Right renal pelvis (tissue), 4 donors: ENCODE results near the gene RAVER1. TPM values are rescaled to one million over a fixed set of nuclear protein-coding genes. Genes with fewer than 3 reads are reported as not detected.
"Not testable (repeated sequence)": the region's sequence is repeated elsewhere in the genome, so short reads cannot be mapped to it uniquely, and the experiment has no call there.

Source experiments
- DNase-seq, 4 donors: peaks; one replicate each; pipeline ENCODE4 v3.0.0-alpha.2; 2013; ENCODE audit warnings: low read depth in 4 of 4, low spot score in 3 of 4, missing footprints in 1 of 4
- polyA plus RNA-seq, 4 donors: library from polyadenylated mRNA; unstranded; fragments of 120-200 nt; gene quantifications; one replicate each; pipeline ENCODE4 v1.2.1, GENCODE V29; 2013; ENCODE audit not compliant: insufficient read length in 4 of 4

Gene RAVER1
- polyA plus RNA-seq, 4 donors, result 27.3 to 40.6 (median 31.2) TPM

GRCh38 chr19:10344780-10345179 is 11.5 kb upstream of the RAVER1 start:
- DNase-seq, result no peak

GRCh38 chr19:10343495-10343894 is 10.2 kb upstream of the RAVER1 start:
- no peak for DNase-seq

- no peak for DNase-seq
Observed at GRCh38 chr19:10339977-10340376, 6.6 kb upstream of the RAVER1 start.

DNA sequence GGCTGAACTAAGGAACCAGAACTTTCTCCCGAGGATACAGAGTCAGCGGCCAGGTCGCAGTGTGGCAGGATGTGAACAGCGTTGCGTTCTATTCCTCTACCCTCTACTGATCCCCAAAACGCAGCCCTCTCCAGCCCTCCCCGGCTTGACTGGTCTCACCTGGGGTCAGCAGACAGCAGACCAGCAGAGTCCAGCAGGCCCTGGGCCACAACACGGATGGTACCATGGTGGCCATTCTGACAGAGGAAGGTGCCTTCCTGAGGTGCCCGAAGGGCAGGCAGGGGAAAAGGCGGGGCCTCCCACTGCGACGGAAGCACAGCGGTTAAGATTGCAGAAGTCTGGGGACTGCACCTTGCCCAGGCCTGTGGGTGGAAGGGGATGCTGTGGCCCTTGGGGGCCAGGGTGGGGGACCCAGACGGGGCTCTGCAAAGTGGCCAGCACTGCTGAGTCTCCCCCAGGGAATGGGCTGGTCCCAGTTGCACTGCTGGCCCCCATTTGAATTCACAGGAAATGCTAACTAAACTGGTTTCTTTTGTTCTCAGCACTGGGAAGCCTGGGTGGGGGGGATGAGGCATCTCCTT is 6.1 kb upstream of the RAVER1 start, which contains the start of gene ICAM3:
ICAM3 (minus strand) TSS at position 245 of the 581 bp plus-strand sequence; CDS start at position 235, 10 bp downstream.
- no peak for DNase-seq

DNA sequence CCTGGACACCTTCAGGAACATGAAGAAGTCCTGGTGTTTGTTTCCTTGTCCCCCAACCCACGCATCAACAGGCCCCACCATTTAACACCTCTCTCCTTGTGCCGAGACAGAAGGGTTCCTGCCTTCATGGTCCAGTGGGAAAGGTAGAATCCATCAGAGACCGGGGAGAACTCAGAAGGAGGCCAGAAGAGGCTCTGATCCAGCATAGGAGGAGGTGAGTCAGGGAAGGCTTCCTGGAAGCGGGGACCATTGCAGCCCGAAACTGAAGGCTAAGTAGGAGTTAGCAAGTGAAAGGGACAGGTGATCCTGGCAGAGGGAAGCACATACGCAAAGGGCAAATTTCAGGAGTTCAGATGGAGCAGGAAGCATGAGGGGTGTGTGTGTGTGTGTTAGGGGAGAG is 5.6 kb upstream of the RAVER1 start:
- no peak for DNase-seq

DNA sequence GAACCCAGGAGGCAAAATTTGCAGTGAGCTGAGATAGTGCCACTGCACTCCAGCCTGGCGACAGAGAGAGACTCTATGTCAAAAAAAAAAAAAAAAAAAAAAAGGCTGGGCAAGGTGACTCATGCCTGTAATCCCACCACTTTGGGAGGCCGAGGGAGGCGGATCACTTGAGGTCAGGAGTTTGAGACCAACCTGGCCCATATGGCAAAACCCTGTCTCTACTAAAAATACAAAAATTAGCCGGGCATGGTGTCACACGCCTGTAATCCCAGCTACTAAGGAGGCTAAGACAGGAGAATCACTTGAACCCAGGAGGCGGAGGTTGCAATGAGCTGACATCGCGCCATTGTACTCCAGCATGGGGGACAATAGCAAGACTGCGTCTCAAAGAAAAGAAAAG is 3.4 kb upstream of the RAVER1 start:
- not testable (repeated sequence) for DNase-seq

- DNase-seq, result no peak
Observed at GRCh38 chr19:10335352-10335985, 2.1 kb upstream of the RAVER1 start.

- peak; percentile 76 to 81 (median 76) for DNase-seq
Observed at GRCh38 chr19:10334588-10335351, 1.4 kb upstream of the RAVER1 start.

DNA sequence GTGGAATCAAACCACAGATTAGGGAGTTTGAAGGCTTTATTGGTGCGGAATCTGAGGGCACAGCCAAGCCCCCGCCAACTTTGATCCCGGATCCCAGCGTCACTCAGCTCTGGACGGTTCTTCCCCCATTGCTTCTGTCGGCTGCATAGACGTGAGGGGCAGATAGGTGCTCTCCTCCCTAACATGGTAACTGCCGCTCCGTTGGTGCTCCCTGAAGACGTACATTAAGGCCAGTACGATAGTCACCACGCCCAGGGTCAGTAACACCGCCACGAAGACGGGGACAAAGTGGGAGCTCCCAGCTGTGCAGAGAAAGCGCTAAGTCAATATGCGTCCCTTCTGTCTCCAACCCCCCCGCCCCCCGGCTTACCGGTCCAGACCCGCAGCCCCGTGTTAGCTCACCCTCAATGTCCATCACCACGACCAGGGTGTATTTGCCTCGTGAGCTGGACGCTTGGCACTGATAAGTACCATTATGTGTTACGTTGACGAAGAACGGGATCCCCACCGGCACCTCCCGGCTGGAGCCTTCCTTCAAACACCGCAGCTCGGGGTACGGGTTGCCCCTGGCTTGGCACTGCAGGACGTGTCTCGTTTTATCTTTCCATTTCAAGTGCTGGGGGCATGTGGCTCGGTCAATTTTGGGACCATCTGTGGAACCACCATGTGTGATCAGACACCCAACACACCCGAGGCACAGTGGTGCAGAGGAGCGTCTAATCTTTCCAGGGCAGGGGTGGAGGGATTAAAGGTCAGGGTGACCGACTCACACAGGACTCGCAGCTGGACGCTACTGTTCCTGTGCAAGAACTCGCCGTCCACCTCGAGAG is 644 bp upstream of the RAVER1 start:
- DNase-seq, result no peak

DNA sequence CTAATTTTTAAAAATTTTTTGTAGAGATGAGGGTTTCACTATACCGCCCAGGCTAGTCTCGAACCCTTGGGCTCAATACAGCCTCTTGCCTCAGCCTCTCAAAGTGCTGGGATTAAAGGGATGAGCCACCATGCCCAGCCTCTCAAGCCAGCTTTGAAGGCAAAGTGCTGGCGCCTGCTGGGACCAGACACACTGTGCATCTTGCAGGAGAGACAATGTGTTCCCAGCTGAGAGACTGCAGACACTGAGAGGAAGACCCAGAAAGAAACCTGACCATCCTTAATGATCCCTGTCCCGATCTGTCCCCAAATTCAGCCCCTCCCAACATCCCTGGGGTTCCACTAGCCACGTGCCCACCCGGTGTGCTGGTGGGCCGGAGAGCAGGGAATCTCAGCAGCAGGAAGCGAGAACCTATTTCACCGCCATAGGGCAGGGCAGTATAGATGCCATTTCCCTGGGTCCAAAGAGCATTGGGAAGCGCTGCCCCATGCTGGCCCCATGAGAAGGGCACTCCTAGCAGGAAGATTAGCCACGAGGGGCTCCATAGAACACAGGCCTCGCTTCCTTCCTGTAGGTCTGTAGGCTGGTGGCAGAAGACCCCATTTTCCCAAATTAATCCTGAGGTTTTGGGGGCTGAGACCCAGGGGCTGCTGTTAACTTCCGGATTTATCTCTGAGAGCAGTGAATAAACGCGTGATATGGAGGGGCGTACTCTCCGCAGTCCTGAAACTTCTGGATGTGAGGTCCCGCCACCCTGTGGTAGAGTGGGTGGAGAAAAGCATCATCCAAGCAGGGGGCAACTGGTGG is 968 bp downstream of the RAVER1 start:
- no peak for DNase-seq

DNA sequence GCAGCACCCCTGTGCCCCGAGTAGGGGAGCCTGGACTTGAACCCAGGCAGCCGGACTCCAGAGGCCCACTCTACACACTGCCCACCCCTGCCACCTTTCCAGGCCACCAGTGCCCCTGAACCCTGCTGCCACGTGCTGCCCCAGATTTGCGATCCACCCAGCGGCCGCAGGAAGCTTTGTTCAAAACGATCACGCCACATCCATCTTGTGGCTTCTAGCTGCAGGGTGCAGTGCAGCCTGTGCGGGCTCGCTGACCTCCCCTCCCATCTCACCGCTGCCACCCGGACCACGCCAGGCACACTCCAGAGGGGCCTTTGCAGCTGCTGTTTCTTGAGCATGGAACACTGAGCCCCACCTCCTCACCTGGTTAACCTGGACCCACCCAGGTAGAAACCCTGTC is 3.8 kb downstream of the RAVER1 start:
- DNase-seq, result no peak

DNA sequence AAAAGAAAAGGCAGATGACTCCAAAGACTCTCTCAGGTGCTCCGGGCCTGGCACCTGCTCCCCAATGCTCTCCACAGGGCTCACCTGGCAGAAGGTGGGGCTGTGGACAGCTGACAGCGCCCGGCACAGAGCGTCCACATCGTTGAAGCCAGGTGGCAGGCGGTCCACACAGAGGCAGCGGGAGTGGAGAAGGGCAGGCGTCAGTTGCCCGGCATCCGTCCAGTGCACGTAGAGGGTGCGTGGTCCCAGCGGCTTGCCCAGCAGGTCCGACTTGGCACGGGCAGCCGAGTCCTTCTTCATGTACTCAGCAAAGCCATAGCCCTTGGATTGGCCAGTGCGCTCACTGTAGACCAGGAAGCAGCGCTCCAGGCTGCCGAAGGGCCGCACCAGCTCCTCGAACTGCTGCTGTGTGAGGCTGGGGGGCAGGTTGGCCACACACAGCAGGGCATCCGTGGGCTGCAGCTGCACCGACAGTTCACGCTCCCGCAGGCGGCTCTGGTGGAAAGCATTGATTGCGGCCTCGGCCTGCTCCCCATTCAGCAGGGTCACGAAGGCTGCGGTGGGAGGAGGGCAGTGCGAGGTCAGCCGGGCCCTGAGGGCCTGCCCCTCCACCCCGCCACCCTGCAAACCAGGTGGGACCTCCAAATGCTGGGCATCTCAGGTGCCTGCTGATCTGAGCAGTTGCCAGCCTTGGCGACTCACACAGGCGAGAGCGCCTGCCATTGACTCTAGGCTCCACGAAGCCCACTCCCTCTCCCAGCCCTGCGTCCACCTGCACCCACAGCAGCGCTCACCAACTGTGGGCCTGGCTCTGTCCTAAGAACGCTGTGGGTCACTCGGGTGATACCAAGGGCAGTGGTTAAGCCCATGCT is 4.5 kb downstream of the RAVER1 start:
- no peak for DNase-seq

- DNase-seq, result no peak
Observed at GRCh38 chr19:10327793-10328192, 5.5 kb downstream of the RAVER1 start.

DNA sequence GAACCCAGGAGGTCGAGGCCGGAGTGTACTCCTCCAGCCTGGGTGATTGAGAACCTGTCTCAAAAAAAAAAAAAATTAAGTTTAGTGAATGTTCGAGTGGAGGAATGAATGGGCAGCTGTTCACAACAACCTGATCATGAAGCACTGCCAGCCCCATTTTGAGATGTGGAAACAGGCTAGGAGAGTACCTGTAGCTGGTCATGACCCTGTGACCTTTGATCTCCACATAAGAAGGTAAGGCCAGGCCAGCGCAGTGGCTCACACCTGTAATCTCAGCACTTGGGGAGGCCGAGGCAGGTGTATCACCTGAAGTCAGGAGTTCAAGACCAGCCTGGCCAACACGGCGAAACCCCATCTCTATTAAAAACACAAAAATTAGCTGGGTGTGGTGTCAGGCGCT is 7.6 kb downstream of the RAVER1 start:
- DNase-seq, result no peak

DNA sequence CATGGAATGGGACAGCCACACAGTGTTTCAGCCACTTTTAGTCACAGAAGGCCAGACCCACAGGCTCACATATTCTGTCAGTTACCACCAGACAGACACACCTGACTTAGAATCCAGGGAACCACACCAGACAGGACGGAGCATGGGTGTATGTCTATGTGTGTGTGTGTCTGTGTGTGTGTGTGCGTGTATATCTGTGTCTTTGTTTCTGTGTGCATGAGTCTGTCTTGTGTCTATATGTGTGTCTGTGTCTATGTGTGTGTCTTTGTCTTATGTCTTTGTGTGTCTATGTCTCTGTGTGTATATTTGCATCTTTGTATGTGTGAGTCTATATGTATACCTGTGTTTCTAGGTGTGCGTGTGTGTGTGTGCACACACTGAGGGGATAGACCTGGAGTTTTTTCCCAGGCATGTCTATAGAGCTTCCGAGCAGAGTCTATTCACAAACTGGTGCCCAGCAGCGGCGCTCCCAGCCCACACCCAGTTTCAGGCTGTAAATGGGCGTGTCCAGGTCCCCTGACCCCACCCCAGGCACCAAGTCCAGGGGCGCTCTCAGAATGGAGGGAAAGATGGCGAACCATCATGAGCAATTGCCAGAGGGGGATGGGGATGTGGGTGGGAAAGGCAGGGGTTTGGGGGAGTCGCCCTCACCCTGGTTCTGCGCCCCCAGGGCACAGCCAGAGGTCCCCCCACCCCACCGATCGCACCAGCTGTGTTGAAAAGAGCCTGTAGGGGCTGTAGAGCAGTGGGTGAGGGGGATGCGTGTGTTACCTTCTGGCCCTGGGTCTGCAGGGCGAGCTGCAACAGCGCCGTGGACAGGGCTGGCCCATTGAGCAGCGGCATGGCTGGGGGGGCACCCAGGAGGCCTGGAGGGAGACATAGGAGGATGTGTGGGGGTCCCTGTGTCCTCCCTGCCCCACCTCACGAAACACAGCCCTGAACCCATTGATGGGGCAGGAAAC is 11.2 kb downstream of the RAVER1 start:
- DNase-seq, result no peak

- DNase-seq, result no peak
Observed at GRCh38 chr19:10321417-10321797, 11.9 kb downstream of the RAVER1 start.

GRCh38 chr19:10320602-10321416 is 12.5 kb downstream of the RAVER1 start:
- no peak for DNase-seq
